ENCODE data around the gene NEK9.

DNA sequence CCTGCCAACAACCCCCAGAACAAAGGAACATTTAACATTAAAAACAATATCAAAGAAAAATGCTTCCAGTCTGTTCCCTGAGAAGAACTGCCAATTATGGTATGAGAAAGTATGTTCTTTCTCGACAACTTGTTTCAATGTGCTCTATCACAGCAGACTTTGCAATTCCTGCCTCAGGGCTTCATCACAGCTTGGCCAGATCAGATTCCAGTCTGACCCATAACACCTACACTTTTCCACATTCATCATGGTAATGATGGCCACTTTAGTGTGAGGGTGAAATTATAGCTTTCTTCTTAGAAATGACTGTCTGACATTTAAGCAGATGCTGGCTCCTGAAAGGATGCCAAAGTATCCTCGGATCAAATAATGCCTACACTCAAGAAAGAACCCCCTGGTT, 17.0 kb downstream of the NEK9 start:
- TF ChIP-seq POLR2AphosphoS5 (IDR thresholded peaks at IDR 0.05) (no peak), POLR2A (IDR thresholded peaks at IDR 0.05) (no peak), EP300 (IDR thresholded peaks at IDR 0.05) (no peak)
- TF ChIP-seq, protein P1, sequence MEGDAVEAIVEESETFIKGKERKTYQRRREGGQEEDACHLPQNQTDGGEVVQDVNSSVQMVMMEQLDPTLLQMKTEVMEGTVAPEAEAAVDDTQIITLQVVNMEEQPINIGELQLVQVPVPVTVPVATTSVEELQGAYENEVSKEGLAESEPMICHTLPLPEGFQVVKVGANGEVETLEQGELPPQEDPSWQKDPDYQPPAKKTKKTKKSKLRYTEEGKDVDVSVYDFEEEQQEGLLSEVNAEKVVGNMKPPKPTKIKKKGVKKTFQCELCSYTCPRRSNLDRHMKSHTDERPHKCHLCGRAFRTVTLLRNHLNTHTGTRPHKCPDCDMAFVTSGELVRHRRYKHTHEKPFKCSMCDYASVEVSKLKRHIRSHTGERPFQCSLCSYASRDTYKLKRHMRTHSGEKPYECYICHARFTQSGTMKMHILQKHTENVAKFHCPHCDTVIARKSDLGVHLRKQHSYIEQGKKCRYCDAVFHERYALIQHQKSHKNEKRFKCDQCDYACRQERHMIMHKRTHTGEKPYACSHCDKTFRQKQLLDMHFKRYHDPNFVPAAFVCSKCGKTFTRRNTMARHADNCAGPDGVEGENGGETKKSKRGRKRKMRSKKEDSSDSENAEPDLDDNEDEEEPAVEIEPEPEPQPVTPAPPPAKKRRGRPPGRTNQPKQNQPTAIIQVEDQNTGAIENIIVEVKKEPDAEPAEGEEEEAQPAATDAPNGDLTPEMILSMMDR (IDR thresholded peaks at IDR 0.05), result no peak
